GM23248 (cell line): ENCODE data around the gene HMG20A. TPM values are rescaled to one million over a fixed set of nuclear protein-coding genes. Genes with fewer than 3 reads are reported as not detected.

Experiments
- DNase-seq: peaks from one replicate; pipeline ENCODE4 v3.0.0-alpha.2; 2015
- H2AFZ ChIP-seq: fragments of 200-600 bp; sonication (generic); 2 replicates; pipeline ENCODE4 v1.6.1; 2016; ENCODE audit warnings: antibody characterized with exemption
- H3F3A ChIP-seq: fragments of 200-600 bp; sonication (generic); 2 replicates; pipeline ENCODE4 v1.6.1; 2016; ENCODE audit warnings: mild to moderate bottlenecking, antibody characterized with exemption, mixed run types; ENCODE audit not compliant: insufficient read depth
- H3K27ac ChIP-seq: fragments of 200-600 bp; sonication (generic); 2 replicates; pipeline ENCODE4 v1.5.1; 2016; ENCODE audit warnings: mild to moderate bottlenecking
- H3K27me3 ChIP-seq: fragments of 200-600 bp; sonication (generic); replicated peaks from 2 replicates; pipeline ENCODE4 v1.6.1; 2016; ENCODE audit warnings: mild to moderate bottlenecking; ENCODE audit not compliant: insufficient read depth
- H3K36me3 ChIP-seq: fragments of 200-600 bp; sonication (generic); 2 replicates; pipeline ENCODE4 v1.6.1; 2016; ENCODE audit warnings: low read depth, mild to moderate bottlenecking
- H3K4me1 ChIP-seq: fragments of 200-600 bp; sonication (generic); 2 replicates; pipeline ENCODE4 v1.6.1; 2016; ENCODE audit warnings: mild to moderate bottlenecking; ENCODE audit not compliant: insufficient read depth
- H3K4me2 ChIP-seq: fragments of 200-600 bp; sonication (generic); one replicate; pipeline ENCODE4 v1.6.1; 2016; ENCODE audit warnings: mild to moderate bottlenecking; ENCODE audit not compliant: unreplicated experiment
- H3K4me3 ChIP-seq: fragments of 200-600 bp; sonication (generic); 2 replicates; pipeline ENCODE4 v1.5.1; 2016; ENCODE audit warnings: mild to moderate bottlenecking
- H3K79me2 ChIP-seq: fragments of 200-600 bp; sonication (generic); 2 replicates; pipeline ENCODE4 v1.6.1; 2016; ENCODE audit warnings: mild to moderate bottlenecking; ENCODE audit not compliant: insufficient read depth
- H3K9ac ChIP-seq: fragments of 200-600 bp; sonication (generic); 2 replicates; pipeline ENCODE4 v1.6.1; 2016; ENCODE audit warnings: mild to moderate bottlenecking
- H3K9me2 ChIP-seq: fragments of 200-600 bp; sonication (generic); 2 replicates; pipeline ENCODE4 v1.6.1; 2016; ENCODE audit warnings: mixed run types, mild to moderate bottlenecking, moderate library complexity; ENCODE audit not compliant: insufficient read depth
- H3K9me3 ChIP-seq: fragments of 200-600 bp; sonication (generic); one replicate; pipeline ENCODE4 v1.6.1; 2017; ENCODE audit warnings: low read depth
- H4K20me1 ChIP-seq: fragments of 200-600 bp; sonication (generic); 2 replicates; pipeline ENCODE4 v1.6.0; 2016; ENCODE audit not compliant: insufficient read depth
- EZH2 ChIP-seq: fragments of 200-600 bp; sonication (generic); IDR thresholded peaks from 2 replicates; pipeline ENCODE4 v1.6.1; 2018; ENCODE audit warnings: antibody characterized with exemption, mild to moderate bottlenecking; ENCODE audit not compliant: insufficient read depth, poor library complexity, severe bottlenecking
- EZH2phosphoT487 ChIP-seq: fragments of 200-600 bp; sonication (generic); IDR thresholded peaks from 2 replicates; pipeline ENCODE4 v1.6.1; 2018; ENCODE audit warnings: antibody characterized with exemption, moderate library complexity, mild to moderate bottlenecking, low read depth; ENCODE audit not compliant: insufficient read depth
- WGBS, 2 experiments: methylation state at CpG; one replicate each; pipeline ENCODE4 v1.1.6; 2015 to 2017; ENCODE audit warnings: low lambda C conversion rate in 2 of 2, low coverage in 1 of 2; ENCODE audit errors: missing lambda C conversion rate in 2 of 2; 5-methylcytosine and 5-hydroxymethylcytosine counted together
- in situ Hi-C: fragments of 300-500 bp; cut with MboI; formaldehyde crosslinking; loops from 2 replicates; pipeline ENCODE4 v1.15.0; 2020
- polyA plus RNA-seq: library from polyadenylated mRNA; unstranded; fragments of >200 nt; fragmentation: Nextera tagmentation; extraction: Ambion mirVana; gene quantifications from 2 replicates; pipeline ENCODE4 v1.2.1, GENCODE V29; 2016
- total RNA-seq: library from RNA; depleted of rRNA; stranded (reverse); fragments of >200 nt; shearing (Covaris generic); gene quantifications from 2 replicates; pipeline ENCODE4 v1.2.3, GENCODE V29; 2014

Gene HMG20A
- total and polyA plus RNA-seq, 2 experiments from 2014 or later = 15.1 to 25.1 TPM

DNA sequence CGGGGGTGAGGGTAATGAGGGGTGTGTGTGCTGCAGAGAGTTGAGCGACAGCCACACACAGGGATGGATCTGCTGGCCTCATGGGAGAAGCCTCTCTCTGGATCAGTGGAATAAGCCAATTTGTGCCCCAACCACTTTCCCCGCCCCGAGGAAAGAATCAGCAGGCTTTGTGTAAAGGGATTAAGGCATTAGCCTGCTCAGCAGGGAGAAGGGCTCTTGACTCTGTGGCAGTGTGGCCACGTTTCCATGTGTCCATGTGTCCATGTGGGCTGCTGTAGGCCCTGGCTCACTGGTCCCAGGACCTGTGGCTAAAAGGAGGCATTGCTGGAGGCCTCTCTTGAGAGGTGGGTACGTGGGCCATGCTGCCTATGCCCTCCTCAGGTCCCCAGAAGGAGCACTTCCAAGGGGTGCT, 104.7 kb downstream of the HMG20A start:
- Histone ChIP-seq H2AFZ (no peak overlapping the region), H3K27me3 (no peaks in the 10 kb centered on the region), H3K36me3 (no peaks in the 10 kb centered on the region), H3K4me2 (no peak overlapping the region), H3K4me3 (no peak overlapping the region), H3F3A (no peaks in the 10 kb centered on the region), H3K27ac (no peak overlapping the region), H3K79me2 (no peaks in the 10 kb centered on the region), H3K9me2 (no peaks in the 10 kb centered on the region), H4K20me1 (no peaks in the 10 kb centered on the region), H3K9me3 (no peaks in the 10 kb centered on the region), H3K9ac (no peak overlapping the region), H3K4me1 (no peaks in the 10 kb centered on the region)
- no peak for DNase-seq
- WGBS, 2 experiments = 50 to 60% methylated on average over 5 to 6 of the region's 6 CpGs
- in situ Hi-C loops = no loop called here
- TF ChIP-seq EZH2 (no peak), EZH2phosphoT487 (no peak)

DNA sequence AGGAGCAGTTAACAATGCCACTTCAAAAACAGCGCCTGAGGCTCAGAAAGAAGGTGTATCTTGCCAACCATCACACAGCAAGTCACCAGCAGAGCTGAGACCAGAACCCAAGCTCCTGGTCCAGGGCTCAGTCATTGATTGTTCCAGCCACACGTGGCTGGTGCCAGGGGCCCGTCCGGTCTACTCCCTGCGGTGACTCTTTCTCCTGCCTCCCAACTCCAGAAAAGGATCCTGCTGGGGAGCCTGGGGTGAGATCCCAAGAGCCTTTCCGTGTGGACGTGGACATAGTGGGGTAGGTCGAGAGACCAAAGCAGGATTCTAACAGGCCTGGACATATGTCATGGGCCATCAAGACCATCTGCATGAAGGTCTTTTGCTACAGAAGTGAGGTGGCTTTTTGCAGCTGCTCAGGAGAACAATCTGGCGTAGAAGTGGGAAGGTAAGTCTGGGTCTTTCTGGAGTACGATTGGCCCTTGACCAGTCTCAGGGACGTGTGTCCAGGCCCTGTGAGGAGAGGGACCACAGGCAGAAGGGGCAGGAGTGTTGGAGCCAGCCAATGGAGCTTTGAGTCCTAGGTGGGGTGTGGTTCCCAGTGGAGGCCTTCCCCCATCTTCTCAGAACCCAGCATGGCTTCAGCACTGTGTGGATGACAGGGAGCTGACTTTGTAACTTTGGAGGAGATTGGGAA, 105.4 kb downstream of the HMG20A start:
- no peak for DNase-seq
- Histone ChIP-seq H3K4me2 (no peak overlapping the region), H3K79me2 (no peaks in the 10 kb centered on the region), H3K4me3 (no peak overlapping the region), H3K36me3 (no peaks in the 10 kb centered on the region), H3K9me3 (no peaks in the 10 kb centered on the region), H2AFZ (no peak overlapping the region), H3K27ac (no peak overlapping the region), H4K20me1 (no peaks in the 10 kb centered on the region), H3K4me1 (no peaks in the 10 kb centered on the region), H3F3A (no peaks in the 10 kb centered on the region), H3K9me2 (no peaks in the 10 kb centered on the region), H3K9ac (no peak overlapping the region), H3K27me3 (no peaks in the 10 kb centered on the region)
- in situ Hi-C loops = no loop called here
- 58 to 66% methylated on average over 11 of the region's 11 CpGs for WGBS, 2 experiments
- TF ChIP-seq EZH2phosphoT487 (no peak), EZH2 (no peak)

DNA sequence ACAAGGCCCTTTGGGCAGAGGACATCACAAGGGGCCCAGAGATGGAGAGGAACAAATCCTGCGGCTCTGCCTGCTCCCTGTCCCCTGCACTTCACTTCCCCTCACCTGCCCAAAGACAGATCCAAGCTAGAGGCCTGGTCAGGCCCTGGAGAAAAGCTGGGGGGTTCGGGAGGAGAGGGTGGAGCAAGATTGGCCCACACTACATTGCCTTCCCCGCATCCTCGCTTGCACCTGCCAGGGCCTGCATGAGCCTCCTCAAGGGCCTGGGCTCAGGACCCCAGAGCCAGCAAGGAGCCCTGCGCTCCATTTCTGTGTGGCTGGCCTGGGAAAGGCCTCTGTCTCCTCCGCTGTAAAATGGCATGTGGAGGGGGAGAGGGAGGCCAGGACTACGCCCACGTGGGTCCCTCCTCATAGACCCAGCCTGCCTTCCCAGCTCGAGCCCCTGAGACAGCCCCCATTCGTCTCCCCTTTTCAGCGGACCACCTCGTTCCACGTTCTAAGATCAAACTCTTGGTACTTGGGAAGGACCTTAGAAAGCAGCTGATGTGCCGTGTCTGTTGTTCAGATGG, 106.0 kb downstream of the HMG20A start:
- Histone ChIP-seq H3K9me2 (no peaks in the 10 kb centered on the region), H3K36me3 (no peaks in the 10 kb centered on the region), H3K9ac (no peak overlapping the region), H3K4me3 (no peak overlapping the region), H4K20me1 (no peaks in the 10 kb centered on the region), H2AFZ (no peak overlapping the region), H3K79me2 (no peaks in the 10 kb centered on the region), H3K27me3 (no peaks in the 10 kb centered on the region), H3F3A (no peaks in the 10 kb centered on the region), H3K4me1 (no peaks in the 10 kb centered on the region), H3K4me2 (no peak overlapping the region), H3K9me3 (no peaks in the 10 kb centered on the region), H3K27ac (no peak overlapping the region)
- WGBS, 2 experiments = 77 to 87% methylated on average over 13 to 14 of the region's 14 CpGs
- no peak for TF ChIP-seq EZH2
- no peak for DNase-seq
- in situ Hi-C loops = no loop called here

DNA sequence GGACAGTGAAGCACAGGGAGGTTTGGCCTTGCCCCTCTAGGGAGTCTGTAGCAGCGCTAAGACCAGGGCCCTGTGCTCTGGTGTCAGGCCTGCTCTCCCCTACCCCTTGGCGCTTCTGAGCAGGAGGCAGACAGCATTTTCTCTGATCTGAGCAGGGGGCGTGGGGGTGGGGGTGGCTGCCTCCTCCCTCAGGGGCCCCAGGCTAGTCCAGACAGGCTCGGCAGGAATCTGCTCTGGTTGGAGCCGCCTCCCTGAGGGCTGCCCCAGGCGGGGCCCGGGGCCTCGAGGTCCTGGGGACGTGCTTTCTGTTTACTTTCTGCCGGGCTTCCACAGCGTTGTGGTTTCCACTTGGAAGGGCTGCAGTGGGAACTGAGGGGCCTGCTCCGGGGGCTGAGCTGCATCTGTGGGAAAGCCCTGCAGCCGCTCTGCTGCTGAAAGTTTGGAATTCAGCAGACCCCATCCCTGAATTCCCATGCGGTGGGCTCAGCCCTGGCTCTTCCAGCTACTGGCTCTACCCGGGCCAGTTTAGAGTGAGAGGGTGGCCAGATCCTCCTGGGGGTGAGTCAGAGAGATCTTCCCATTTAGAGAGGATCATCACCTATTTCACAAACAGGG, 106.6 kb downstream of the HMG20A start:
- in situ Hi-C loops = no loop called here
- Histone ChIP-seq H3F3A (no peaks in the 10 kb centered on the region), H3K4me2 (no peak overlapping the region), H3K4me1 (no peaks in the 10 kb centered on the region), H3K36me3 (no peaks in the 10 kb centered on the region), H3K79me2 (no peaks in the 10 kb centered on the region), H3K4me3 (no peak overlapping the region), H3K27me3 (no peaks in the 10 kb centered on the region), H3K9me2 (no peaks in the 10 kb centered on the region), H2AFZ (no peak overlapping the region), H3K9me3 (no peaks in the 10 kb centered on the region), H3K9ac (no peak overlapping the region), H4K20me1 (no peaks in the 10 kb centered on the region), H3K27ac (no peak overlapping the region)
- TF ChIP-seq EZH2phosphoT487 (no peak), EZH2 (no peak)
- DNase-seq = no peak
- WGBS, 2 experiments = 61 to 62% methylated on average over 15 of the region's 15 CpGs
